SK-N-SH (cell line): ENCODE measurements around the gene SH2D4B. TPM values are rescaled to one million over a fixed set of nuclear protein-coding genes. Genes with fewer than 3 reads are reported as not detected.

Experiments used
- CTCF ChIA-PET: fragments of 300-600, 350-600 bp; formaldehyde crosslinking; extraction: SDS; loops from one replicate; lab custom pipeline; 2021; lab: Yijun Ruan, JAX
- POLR2A ChIA-PET: fragments of 350-600 bp; sonication (Branson Sonifier 250); formaldehyde crosslinking; extraction: SDS; loops from one replicate; lab custom pipeline; 2020; ENCODE audit warnings: antibody characterized with exemption, inconsistent platforms; lab: Yijun Ruan, JAX
- DNase-seq: peaks from one replicate; pipeline ENCODE4 v3.0.0; 2012
- H2AFZ ChIP-seq: fragments of 200-600 bp; sonication (generic); 2 replicates; pipeline ENCODE4 v1.8.1; 2016; ENCODE audit warnings: antibody characterized with exemption, mild to moderate bottlenecking, low read depth
- H3F3A ChIP-seq: fragments of 200-600 bp; sonication (generic); replicated peaks from 2 replicates; pipeline ENCODE3; 2016; ENCODE audit warnings: antibody characterized with exemption, mild to moderate bottlenecking; ENCODE audit not compliant: insufficient read depth
- H3K27ac ChIP-seq, 2 experiments: fragments of 200-500 bp in 1 of 2; fragments of 200-600 bp in 1 of 2; sonication (Bioruptor generic) in 1 of 2; sonication (generic), shearing (Covaris generic) in 1 of 2; 2 replicates each; pipeline versions ENCODE4 v1.5.1 to v1.6.1; 2014 to 2016; ENCODE audit warnings: low read depth in 2 of 2, inconsistent platforms in 1 of 2, low read length in 1 of 2, mild to moderate bottlenecking in 1 of 2, mixed read lengths in 1 of 2
- H3K27me3 ChIP-seq: fragments of 200-600 bp; sonication (generic), shearing (Covaris generic); 2 replicates; pipeline ENCODE4 v1.6.1; 2016; ENCODE audit warnings: mixed run types; ENCODE audit not compliant: insufficient read depth
- H3K36me3 ChIP-seq, 2 experiments: fragments of 200-500 bp in 1 of 2; fragments of 200-600 bp in 1 of 2; sonication (Bioruptor generic) in 1 of 2; sonication (generic) in 1 of 2; replicated peaks in 1 of 2; 2 replicates each; pipeline versions ENCODE3 to v1.5.1; 2014 to 2016; ENCODE audit warnings: low read length in 1 of 2, mild to moderate bottlenecking in 1 of 2; ENCODE audit not compliant: insufficient read depth in 2 of 2, control insufficient read depth in 1 of 2
- H3K4me1 ChIP-seq, 2 experiments: fragments of 200-500 bp in 1 of 2; fragments of 200-600 bp in 1 of 2; sonication (Bioruptor generic) in 1 of 2; sonication (generic), shearing (Covaris generic) in 1 of 2; 2 replicates each; pipeline versions ENCODE4 v1.5.1 to v1.6.1; 2014 to 2016; ENCODE audit warnings: low read depth in 1 of 2, low read length in 1 of 2, mixed run types in 1 of 2; ENCODE audit not compliant: insufficient read depth in 2 of 2, control insufficient read depth in 1 of 2
- H3K4me2 ChIP-seq: fragments of 200-600 bp; sonication (generic), shearing (Covaris generic); 2 replicates; pipeline ENCODE4 v1.6.1; 2017; ENCODE audit warnings: mixed run types
- H3K4me3 ChIP-seq, 2 experiments: fragments of 200-500 bp in 1 of 2; fragments of 200-600 bp in 1 of 2; sonication (Bioruptor generic) in 1 of 2; sonication (generic), shearing (Covaris generic) in 1 of 2; 2 replicates each; pipeline versions ENCODE4 v1.5.1 to v1.8.1; 2014 to 2016; ENCODE audit warnings: low read depth in 2 of 2, inconsistent platforms in 1 of 2, low read length in 1 of 2, mild to moderate bottlenecking in 1 of 2, mixed read lengths in 1 of 2, moderate library complexity in 1 of 2
- H3K79me2 ChIP-seq: fragments of 200-600 bp; sonication (generic); 2 replicates; pipeline ENCODE4 v1.8.1; 2017; ENCODE audit warnings: mild to moderate bottlenecking; ENCODE audit not compliant: insufficient read depth
- H3K9ac ChIP-seq: fragments of 200-600 bp; sonication (generic); 2 replicates; pipeline ENCODE4 v1.6.1; 2017; ENCODE audit warnings: mixed run types
- H3K9me2 ChIP-seq: fragments of 200-600 bp; sonication (generic); 2 replicates; pipeline ENCODE4 v1.6.1; 2017; ENCODE audit warnings: mixed run types
- H3K9me3 ChIP-seq: fragments of 200-600 bp; sonication (generic); 2 replicates; pipeline ENCODE4 v1.6.1; 2017; ENCODE audit warnings: mixed run types, mild to moderate bottlenecking, moderate library complexity
- H4K20me1 ChIP-seq: fragments of 200-600 bp; sonication (generic); 2 replicates; pipeline ENCODE4 v1.6.1; 2017; ENCODE audit warnings: mild to moderate bottlenecking, mixed run types; ENCODE audit not compliant: insufficient read depth
- ELF1 ChIP-seq: IDR thresholded peaks from 2 replicates; pipeline ENCODE4 v1.4.0; 2012
- EP300 ChIP-seq, 2 experiments: IDR thresholded peaks; 2 replicates each; pipeline versions ENCODE4 v1.4.0 to v1.6.1; 2012; ENCODE audit warnings: borderline replicate concordance in 1 of 2, low read depth in 1 of 2, low read length in 1 of 2
- FOSL2 ChIP-seq: IDR thresholded peaks from 2 replicates; pipeline ENCODE4 v1.4.0; 2012; ENCODE audit warnings: low read depth, mild to moderate bottlenecking, moderate library complexity, borderline replicate concordance
- FOXJ3 ChIP-seq: sonication (generic); formaldehyde crosslinking; IDR thresholded peaks from 2 replicates; pipeline ENCODE4 v1.5.1; 2020; ENCODE audit warnings: mild to moderate bottlenecking, missing genetic modification reagents
- FOXM1 ChIP-seq: IDR thresholded peaks from 2 replicates; pipeline ENCODE4 v1.4.0; 2012; ENCODE audit warnings: low read depth, mild to moderate bottlenecking
- JUND ChIP-seq: IDR thresholded peaks from 2 replicates; pipeline ENCODE4 v1.4.0; 2012
- MEF2A ChIP-seq: IDR thresholded peaks from 2 replicates; pipeline ENCODE4 v1.4.0; 2012; ENCODE audit warnings: low read depth, borderline replicate concordance
- NRF1 ChIP-seq: IDR thresholded peaks from 2 replicates; pipeline ENCODE4 v1.6.1; 2012; ENCODE audit warnings: low read depth, mild to moderate bottlenecking, low read length
- RAD21 ChIP-seq: IDR thresholded peaks from 2 replicates; pipeline ENCODE4 v1.6.1; 2012; ENCODE audit warnings: mild to moderate bottlenecking, low read length
- RCOR1 ChIP-seq: fragments of 150-350 bp; IDR thresholded peaks from 2 replicates; pipeline ENCODE4 v1.6.1; 2017; ENCODE audit warnings: antibody characterized with exemption, low read length
- RFX5 ChIP-seq: IDR thresholded peaks from 2 replicates; pipeline ENCODE4 v1.6.1; 2012; ENCODE audit warnings: mild to moderate bottlenecking, improper control_type of control experiment, low read length
- RXRA ChIP-seq: IDR thresholded peaks from 2 replicates; pipeline ENCODE4 v1.4.0; 2012; ENCODE audit warnings: low read depth, mild to moderate bottlenecking, borderline replicate concordance
- SIN3A ChIP-seq: IDR thresholded peaks from 2 replicates; pipeline ENCODE4 v1.6.1; 2012; ENCODE audit warnings: low read depth, mild to moderate bottlenecking, low read length, moderate library complexity, borderline replicate concordance
- SMC3 ChIP-seq: IDR thresholded peaks from 2 replicates; pipeline ENCODE4 v1.6.1; 2012; ENCODE audit warnings: low read depth, low read length, improper control_type of control experiment
- TAF1 ChIP-seq: IDR thresholded peaks from 2 replicates; pipeline ENCODE4 v1.6.1; 2012; ENCODE audit warnings: low read depth, mild to moderate bottlenecking, low read length, moderate library complexity, borderline replicate concordance
- TCF12 ChIP-seq: IDR thresholded peaks from 2 replicates; pipeline ENCODE4 v1.4.0; 2012
- WGBS: methylation state at CpG from one replicate; pipeline ENCODE4 v1.1.6; 2017; ENCODE audit warnings: low lambda C conversion rate; 5-methylcytosine and 5-hydroxymethylcytosine counted together
- polyA plus RNA-seq, 3 experiments: library from polyadenylated mRNA; depleted of rRNA; stranded (reverse); fragments of >200 nt; gene quantifications; 2 replicates each; pipeline ENCODE4 v1.2.3, GENCODE V29; 2012
- TF ChIP-seq, protein P1 (sequence below): IDR thresholded peaks from 2 replicates; pipeline ENCODE4 v1.4.0; 2012; ENCODE audit warnings: low read depth, borderline replicate concordance
- TF ChIP-seq, protein P2 (sequence below): fragments of 150-350 bp; IDR thresholded peaks from 2 replicates; pipeline ENCODE4 v1.6.1; 2016; ENCODE audit warnings: mild to moderate bottlenecking, low read depth, low read length
- TF ChIP-seq, protein P3 (sequence below): fragments of 150-350 bp; IDR thresholded peaks from 2 replicates; pipeline ENCODE4 v1.6.1; 2017; ENCODE audit warnings: antibody characterized with exemption, low read length, low read depth, borderline replicate concordance
- TF ChIP-seq, protein P4 (sequence below): IDR thresholded peaks from 2 replicates; pipeline ENCODE4 v1.4.0; 2012; ENCODE audit warnings: low read depth

Gene SH2D4B
- polyA plus RNA-seq, 1 of the 3 experiments (the other 2 are of a cell fraction) = not detected

DNA sequence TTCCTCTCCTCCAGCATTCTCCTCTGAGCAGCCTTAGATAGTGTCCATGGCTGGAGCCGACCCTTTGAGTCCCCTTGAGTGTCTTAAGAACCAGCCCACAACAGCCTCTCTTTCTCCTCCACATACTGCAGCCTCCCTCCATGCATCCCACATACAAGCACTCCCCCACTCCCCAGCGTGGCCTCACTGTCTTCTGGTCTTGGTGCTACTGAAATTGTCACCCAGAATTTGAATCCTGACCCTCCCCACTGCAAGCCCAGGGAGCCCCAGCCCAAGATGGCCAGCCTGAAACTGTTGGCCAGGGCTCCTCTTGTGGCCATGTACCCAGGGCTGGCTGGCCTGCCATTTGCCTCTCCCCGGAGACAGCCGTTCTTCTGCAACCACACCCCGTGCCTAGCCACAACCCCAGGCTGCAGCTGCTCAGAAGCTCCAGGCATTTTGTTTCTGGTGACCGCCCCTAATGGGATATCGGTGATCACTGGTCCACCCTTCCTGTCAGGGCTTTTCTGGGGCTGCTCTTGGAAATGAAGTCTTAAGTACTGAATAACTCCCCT, 18.8 kb upstream of the SH2D4B start:
- H3K79me2 ChIP-seq = no peaks in the 10 kb centered on the region
- ChIA-PET CTCF (interaction anchor here (3.2 kb wide), 1 partner anchor 13 kb away, joined by 17 read pairs; no protein-coding TSS in a partner anchor), POLR2A (no interaction called here)
- H2AFZ ChIP-seq = no peak overlapping the region
- no peaks in the 10 kb centered on the region for H3K27me3 ChIP-seq
- no peak overlapping the region for H3K27ac ChIP-seq
- H3K36me3 ChIP-seq = peaks cover 18 to 59% of the 10 kb centered on the region in 2 experiments
- H3K9me3 ChIP-seq = no peaks in the 10 kb centered on the region
- no peak overlapping the region for H3K4me2 ChIP-seq
- no peaks in the 10 kb centered on the region for H3K9me2 ChIP-seq
- no peak overlapping the region for H3K9ac ChIP-seq
- H3K4me1 ChIP-seq = no peaks in the 10 kb centered on the region
- no peaks in the 10 kb centered on the region for H3F3A ChIP-seq
- WGBS = 97% methylated on average over 7 of the region's 7 CpGs
- H4K20me1 ChIP-seq = no peaks in the 10 kb centered on the region
- TF ChIP-seq ELF1 (no peak), NRF1 (no peak), JUND (no peak), TCF12 (no peak), TAF1 (no peak), RFX5 (no peak), RCOR1 (no peak), FOSL2 (no peak), EP300 (IDR thresholded peaks at IDR 0.05; ENCODE audit: borderline replicate concordance in 1 of 2, low read depth in 1 of 2, low read length in 1 of 2) (no peak), SMC3 (no peak), RXRA (no peak), SIN3A (no peak), MEF2A (no peak), RAD21 (no peak), FOXM1 (no peak), FOXJ3 (no peak)
- TF ChIP-seq, protein P1, sequence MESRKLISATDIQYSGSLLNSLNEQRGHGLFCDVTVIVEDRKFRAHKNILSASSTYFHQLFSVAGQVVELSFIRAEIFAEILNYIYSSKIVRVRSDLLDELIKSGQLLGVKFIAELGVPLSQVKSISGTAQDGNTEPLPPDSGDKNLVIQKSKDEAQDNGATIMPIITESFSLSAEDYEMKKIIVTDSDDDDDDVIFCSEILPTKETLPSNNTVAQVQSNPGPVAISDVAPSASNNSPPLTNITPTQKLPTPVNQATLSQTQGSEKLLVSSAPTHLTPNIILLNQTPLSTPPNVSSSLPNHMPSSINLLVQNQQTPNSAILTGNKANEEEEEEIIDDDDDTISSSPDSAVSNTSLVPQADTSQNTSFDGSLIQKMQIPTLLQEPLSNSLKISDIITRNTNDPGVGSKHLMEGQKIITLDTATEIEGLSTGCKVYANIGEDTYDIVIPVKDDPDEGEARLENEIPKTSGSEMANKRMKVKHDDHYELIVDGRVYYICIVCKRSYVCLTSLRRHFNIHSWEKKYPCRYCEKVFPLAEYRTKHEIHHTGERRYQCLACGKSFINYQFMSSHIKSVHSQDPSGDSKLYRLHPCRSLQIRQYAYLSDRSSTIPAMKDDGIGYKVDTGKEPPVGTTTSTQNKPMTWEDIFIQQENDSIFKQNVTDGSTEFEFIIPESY = no peak
- TF ChIP-seq, protein P2, sequence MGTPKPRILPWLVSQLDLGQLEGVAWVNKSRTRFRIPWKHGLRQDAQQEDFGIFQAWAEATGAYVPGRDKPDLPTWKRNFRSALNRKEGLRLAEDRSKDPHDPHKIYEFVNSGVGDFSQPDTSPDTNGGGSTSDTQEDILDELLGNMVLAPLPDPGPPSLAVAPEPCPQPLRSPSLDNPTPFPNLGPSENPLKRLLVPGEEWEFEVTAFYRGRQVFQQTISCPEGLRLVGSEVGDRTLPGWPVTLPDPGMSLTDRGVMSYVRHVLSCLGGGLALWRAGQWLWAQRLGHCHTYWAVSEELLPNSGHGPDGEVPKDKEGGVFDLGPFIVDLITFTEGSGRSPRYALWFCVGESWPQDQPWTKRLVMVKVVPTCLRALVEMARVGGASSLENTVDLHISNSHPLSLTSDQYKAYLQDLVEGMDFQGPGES = no peak
- TF ChIP-seq, protein P3, sequence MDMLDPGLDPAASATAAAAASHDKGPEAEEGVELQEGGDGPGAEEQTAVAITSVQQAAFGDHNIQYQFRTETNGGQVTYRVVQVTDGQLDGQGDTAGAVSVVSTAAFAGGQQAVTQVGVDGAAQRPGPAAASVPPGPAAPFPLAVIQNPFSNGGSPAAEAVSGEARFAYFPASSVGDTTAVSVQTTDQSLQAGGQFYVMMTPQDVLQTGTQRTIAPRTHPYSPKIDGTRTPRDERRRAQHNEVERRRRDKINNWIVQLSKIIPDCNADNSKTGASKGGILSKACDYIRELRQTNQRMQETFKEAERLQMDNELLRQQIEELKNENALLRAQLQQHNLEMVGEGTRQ = no peak
- TF ChIP-seq, protein P4, sequence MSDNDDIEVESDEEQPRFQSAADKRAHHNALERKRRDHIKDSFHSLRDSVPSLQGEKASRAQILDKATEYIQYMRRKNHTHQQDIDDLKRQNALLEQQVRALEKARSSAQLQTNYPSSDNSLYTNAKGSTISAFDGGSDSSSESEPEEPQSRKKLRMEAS = no peak
- no peak overlapping the region for H3K4me3 ChIP-seq
- DNase-seq = no peak
